ENCODE results near the gene PPP5C.

The PPP5C gene

GRCh38 chr19:46303691-46304397 is 43.0 kb upstream of the PPP5C start:
- H3K4me1 ChIP-seq (ENCODE audit: insufficient read depth, low read length) = no peaks in the 10 kb centered on the region
- no peaks in the 10 kb centered on the region for H3K9me3 ChIP-seq (ENCODE audit: insufficient read depth, low read length, severe bottlenecking)
- H3K27ac ChIP-seq (ENCODE audit: low read length) = no peak overlapping the region
- peak; percentile 17 for DNase-seq
- H3K79me2 ChIP-seq (ENCODE audit: insufficient read depth, low read length) = no peaks in the 10 kb centered on the region
- no peaks in the 10 kb centered on the region for H3K27me3 ChIP-seq (ENCODE audit: insufficient read depth, low read length, poor library complexity)
- no peaks in the 10 kb centered on the region for H4K20me1 ChIP-seq (ENCODE audit: insufficient read depth, low read length)
- TF ChIP-seq EZH2 (IDR thresholded peaks at IDR 0.05; ENCODE audit: borderline replicate concordance, low read depth, low read length, severe bottlenecking) (no peak), CTCF (IDR thresholded peaks at IDR 0.05; ENCODE audit: borderline replicate concordance, extremely low read depth, low read length, poor library complexity, severe bottlenecking) (no peak)
- no peak overlapping the region for H2AFZ ChIP-seq (ENCODE audit: low read depth, low read length)
- H3K9ac ChIP-seq (ENCODE audit: low read depth, low read length) = no peak overlapping the region
- no peaks in the 10 kb centered on the region for H3K36me3 ChIP-seq (ENCODE audit: insufficient read depth, low read length)
- H3K4me2 ChIP-seq (ENCODE audit: insufficient read depth, low read length) = no peak overlapping the region
- no peak for ATAC-seq (ENCODE audit: insufficient read depth, low read depth)
- H3K4me3 ChIP-seq (ENCODE audit: low read depth in 1 of 2, low read length in 2 of 2) = no peak overlapping the region

GRCh38 chr19:46306501-46306900 is 40.4 kb upstream of the PPP5C start:
- no peak for TF ChIP-seq EZH2 (IDR thresholded peaks at IDR 0.05; ENCODE audit: borderline replicate concordance, low read depth, low read length, severe bottlenecking)
- no peak for TF ChIP-seq CTCF (IDR thresholded peaks at IDR 0.05; ENCODE audit: borderline replicate concordance, extremely low read depth, low read length, poor library complexity, severe bottlenecking)
- Histone ChIP-seq H2AFZ (ENCODE audit: low read depth, low read length) (no peak overlapping the region), H4K20me1 (ENCODE audit: insufficient read depth, low read length) (no peaks in the 10 kb centered on the region), H3K27ac (ENCODE audit: low read length) (no peak overlapping the region), H3K79me2 (ENCODE audit: insufficient read depth, low read length) (no peaks in the 10 kb centered on the region), H3K36me3 (ENCODE audit: insufficient read depth, low read length) (no peaks in the 10 kb centered on the region), H3K27me3 (ENCODE audit: insufficient read depth, low read length, poor library complexity) (no peaks in the 10 kb centered on the region), H3K9me3 (ENCODE audit: insufficient read depth, low read length, severe bottlenecking) (no peaks in the 10 kb centered on the region), H3K4me2 (ENCODE audit: insufficient read depth, low read length) (no peak overlapping the region), H3K9ac (ENCODE audit: low read depth, low read length) (no peak overlapping the region), H3K4me1 (ENCODE audit: insufficient read depth, low read length) (no peaks in the 10 kb centered on the region), H3K4me3 (ENCODE audit: low read depth in 1 of 2, low read length in 2 of 2) (no peak overlapping the region)
- DNase-seq (no peak), ATAC-seq (ENCODE audit: insufficient read depth, low read depth) (no peak)

GRCh38 chr19:46308510-46308909 is 38.4 kb upstream of the PPP5C start:
- no peaks in the 10 kb centered on the region for H3K9me3 ChIP-seq (ENCODE audit: insufficient read depth, low read length, severe bottlenecking)
- no peak overlapping the region for H3K27ac ChIP-seq (ENCODE audit: low read length)
- no peaks in the 10 kb centered on the region for H3K79me2 ChIP-seq (ENCODE audit: insufficient read depth, low read length)
- no peak overlapping the region for H3K4me2 ChIP-seq (ENCODE audit: insufficient read depth, low read length)
- no peaks in the 10 kb centered on the region for H3K4me1 ChIP-seq (ENCODE audit: insufficient read depth, low read length)
- DNase-seq (no peak), ATAC-seq (ENCODE audit: insufficient read depth, low read depth) (no peak)
- no peaks in the 10 kb centered on the region for H3K36me3 ChIP-seq (ENCODE audit: insufficient read depth, low read length)
- H4K20me1 ChIP-seq (ENCODE audit: insufficient read depth, low read length) = no peaks in the 10 kb centered on the region
- no peaks in the 10 kb centered on the region for H3K27me3 ChIP-seq (ENCODE audit: insufficient read depth, low read length, poor library complexity)
- TF ChIP-seq CTCF (IDR thresholded peaks at IDR 0.05; ENCODE audit: borderline replicate concordance, extremely low read depth, low read length, poor library complexity, severe bottlenecking) (no peak), EZH2 (IDR thresholded peaks at IDR 0.05; ENCODE audit: borderline replicate concordance, low read depth, low read length, severe bottlenecking) (no peak)
- H3K4me3 ChIP-seq (ENCODE audit: low read depth in 1 of 2, low read length in 2 of 2) = no peak overlapping the region
- no peak overlapping the region for H2AFZ ChIP-seq (ENCODE audit: low read depth, low read length)
- no peak overlapping the region for H3K9ac ChIP-seq (ENCODE audit: low read depth, low read length)
